NOMO-1 (cell line): Measurements from ENCODE around the gene SPACDR.
A peak's percentile ranks its signal among the peaks of the same experiment; 100 is the strongest.
"Not testable (repeated sequence)": the region's sequence is repeated elsewhere in the genome, so short reads cannot be mapped to it uniquely, and the experiment has no call there.

ENCODE experiments used
- DNase-seq, 2 experiments: peaks; one replicate each; lab custom pipeline; 2025; ENCODE audit not compliant: unreplicated experiment in 2 of 2; lab: John Stamatoyannopoulos, UW

The SPACDR gene

GRCh38 chr7:100466653-100467605 lies 2.9 kb upstream of the SPACDR start:
- no peak for DNase-seq

GRCh38 chr7:100465702-100466311 lies 1.7 kb upstream of the SPACDR start:
- no peak for DNase-seq

GRCh38 chr7:100465299-100465698 lies 1.2 kb upstream of the SPACDR start:
- no peak for DNase-seq

DNA sequence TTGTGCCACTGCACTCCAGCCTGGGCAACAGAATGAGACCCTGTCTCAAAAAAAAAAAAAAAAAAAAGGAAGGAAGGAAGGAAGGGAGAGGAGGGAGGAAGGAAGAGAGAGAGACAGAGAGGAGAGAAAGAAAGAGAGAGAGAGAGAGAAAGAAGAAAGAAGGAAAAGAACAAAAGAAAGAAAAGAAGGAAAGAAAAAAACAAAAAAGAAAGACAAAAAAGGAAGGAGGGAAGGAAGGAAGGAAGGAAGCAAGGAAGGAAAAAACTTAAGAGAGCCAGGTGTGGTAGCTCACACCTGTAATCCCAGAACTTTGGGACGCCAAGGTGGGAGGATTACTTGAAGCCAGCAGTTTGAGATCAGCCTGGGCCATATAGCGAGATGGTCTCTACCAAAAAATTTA lies 731 bp upstream of the SPACDR start:
- DNase-seq: no peak

DNA sequence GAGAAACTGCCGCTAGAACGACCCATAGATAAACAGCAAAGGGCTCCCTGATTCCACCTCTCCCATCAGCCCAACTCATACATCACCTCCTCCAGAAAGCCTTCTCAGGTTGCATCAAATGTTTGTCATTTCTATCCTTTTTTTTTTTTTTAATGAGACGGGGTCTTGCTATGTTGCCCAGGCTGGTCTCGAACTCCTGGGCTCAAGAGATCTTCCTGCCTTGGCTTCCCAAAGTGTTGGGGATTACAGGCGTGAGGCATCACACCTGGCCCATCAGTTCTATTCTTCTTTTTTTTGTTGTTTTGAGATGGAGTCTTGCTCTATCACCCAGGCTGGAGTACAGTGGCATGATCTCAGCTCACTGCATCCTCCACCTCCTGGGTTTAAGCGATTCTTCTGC lies 7.0 kb downstream of the SPACDR start:
- DNase-seq: no peak

GRCh38 chr7:100456562-100456961 lies 7.5 kb downstream of the SPACDR start:
- no peak for DNase-seq

DNA sequence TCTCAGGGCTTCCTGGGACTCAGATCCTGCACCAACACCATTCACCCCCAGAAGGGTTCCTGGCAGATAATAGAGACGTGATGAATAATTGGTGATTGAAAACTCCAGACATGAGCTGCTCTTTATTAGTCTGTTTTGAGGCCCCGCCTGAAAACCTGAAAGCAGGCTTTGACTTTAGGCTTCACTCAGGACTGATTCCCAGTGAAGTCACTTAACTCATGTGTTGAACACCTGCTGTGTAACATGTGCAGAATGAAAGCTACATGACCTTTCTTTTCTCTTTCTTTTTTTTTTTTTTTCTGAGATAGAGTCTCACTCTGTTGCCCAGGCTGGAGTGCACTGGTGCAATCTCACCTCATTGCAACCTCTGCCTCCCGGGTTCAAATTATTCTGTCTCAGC lies 8.9 kb downstream of the SPACDR start:
- no peak for DNase-seq

GRCh38 chr7:100453854-100454253 lies 10.2 kb downstream of the SPACDR start:
- DNase-seq: not testable (repeated sequence)

DNA sequence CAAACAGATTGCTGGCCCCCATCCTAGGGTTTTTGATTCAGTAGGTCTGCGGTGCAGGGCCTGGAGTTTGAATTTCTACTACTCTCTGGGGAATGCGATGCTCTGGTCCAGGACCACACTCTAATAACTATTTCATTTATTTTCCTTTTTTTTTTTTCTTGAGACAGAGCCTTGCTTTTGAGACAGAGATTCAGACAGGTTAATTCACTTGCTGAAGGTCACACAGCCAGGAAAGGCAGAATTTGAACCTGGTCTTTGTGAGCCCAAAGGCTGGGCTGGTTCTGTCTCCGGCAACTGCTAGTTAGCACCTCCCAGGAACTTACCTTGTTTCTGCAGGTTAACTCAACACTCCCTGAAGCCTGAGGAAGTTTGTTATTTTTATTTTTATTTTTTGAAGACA lies 11.5 kb downstream of the SPACDR start:
- DNase-seq: no peak

GRCh38 chr7:100449190-100449795 lies 14.8 kb downstream of the SPACDR start:
- no peak for DNase-seq

GRCh38 chr7:100447363-100447762 lies 16.7 kb downstream of the SPACDR start:
- DNase-seq: not testable (repeated sequence)

GRCh38 chr7:100446040-100446439 lies 18.0 kb downstream of the SPACDR start:
- no peak for DNase-seq

- peak; percentile 24 to 51 for DNase-seq
Measured at GRCh38 chr7:100444311-100445278, 19.5 kb downstream of the SPACDR start.

- DNase-seq: no peak
Measured at GRCh38 chr7:100443096-100443840, 20.8 kb downstream of the SPACDR start.

- DNase-seq: no peak
Measured at GRCh38 chr7:100441641-100442535, 22.2 kb downstream of the SPACDR start.

DNA sequence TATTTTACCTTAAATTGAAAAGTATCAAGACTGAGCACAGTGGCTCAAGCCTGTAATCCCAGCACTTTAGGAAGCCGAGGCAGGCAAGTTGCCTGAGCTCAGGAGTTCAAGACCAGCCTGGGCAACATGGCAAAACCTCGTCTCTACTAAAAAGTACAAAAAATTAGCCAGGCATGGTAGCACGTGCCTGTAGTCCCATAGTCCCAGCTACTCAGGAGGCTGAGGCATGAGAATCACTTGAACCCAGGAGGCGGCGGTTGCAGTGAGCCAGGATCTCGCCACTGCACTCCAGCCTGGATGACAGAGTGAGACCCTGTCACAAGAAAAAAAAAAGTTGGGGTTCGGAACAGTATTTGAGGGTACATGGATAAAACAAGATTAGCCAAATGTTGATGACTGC lies 24.8 kb downstream of the SPACDR start:
- not testable (repeated sequence) for DNase-seq

GRCh38 chr7:100438731-100439130 lies 25.3 kb downstream of the SPACDR start:
- DNase-seq: not testable (repeated sequence)

DNA sequence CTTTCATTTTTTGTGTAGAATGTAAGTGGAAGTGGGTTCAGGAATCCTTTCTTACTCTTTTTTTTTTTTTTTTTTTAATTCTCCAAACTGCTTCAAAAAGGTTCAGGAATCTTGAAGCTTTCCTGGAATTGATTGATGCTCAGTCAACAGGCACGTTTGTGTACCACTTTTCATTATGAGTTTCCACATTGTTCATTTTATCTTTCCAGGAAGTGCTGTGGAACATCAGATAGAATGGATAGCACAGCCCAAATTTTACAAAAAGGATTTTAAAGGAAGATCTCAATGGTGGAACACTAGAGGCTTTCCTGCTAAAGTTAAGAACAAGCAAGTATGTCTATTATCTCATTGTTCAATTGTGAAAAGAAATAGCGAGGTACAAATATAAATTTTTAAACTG lies 25.9 kb downstream of the SPACDR start:
- DNase-seq: no peak
